Activated CD8-positive, alpha-beta memory T cell treated with anti-CD3 and anti-CD28 coated beads, Interleukin-2, amount 10 ng/mL, durations not matched to agents 7 days and 5 days (primary cell): ENCODE data around the gene SYNC. TPM values are rescaled to one million over a fixed set of nuclear protein-coding genes. Genes with fewer than 3 reads are reported as not detected.
"Not testable (repeated sequence)": the region's sequence is repeated elsewhere in the genome, so short reads cannot be mapped to it uniquely, and the experiment has no call there.

Experiments used
- ATAC-seq: fragments of 150-1000 bp; cut with Tn5 transposase; one replicate; pipeline ENCODE4 v1.10.0; 2021; ENCODE audit warnings: moderate library complexity
- CTCF ChIA-PET: fragments of 350-600 bp; sonication (Branson Sonifier 250); formaldehyde crosslinking; loops from one replicate; lab custom pipeline; 2021; ENCODE audit warnings: antibody characterized with exemption; lab: Charles Lee
- DNase-seq: peaks from one replicate; pipeline ENCODE4 v3.0.0-alpha.2; 2020
- H3K27ac Mint-ChIP-seq: one replicate; pipeline ENCODE4 v1.8.0; 2021; ENCODE audit warnings: mild to moderate bottlenecking, mixed read lengths
- H3K27me3 Mint-ChIP-seq: one replicate; pipeline ENCODE4 v1.8.0; 2021; ENCODE audit warnings: mixed read lengths
- H3K36me3 Mint-ChIP-seq: one replicate; pipeline ENCODE4 v1.8.0; 2021; ENCODE audit warnings: mild to moderate bottlenecking, mixed read lengths
- H3K4me1 Mint-ChIP-seq: one replicate; pipeline ENCODE4 v1.8.0; 2021; ENCODE audit warnings: mixed read lengths
- H3K4me3 Mint-ChIP-seq: one replicate; pipeline ENCODE4 v1.8.0; 2021; ENCODE audit warnings: mild to moderate bottlenecking, moderate library complexity, mixed read lengths
- H3K9me3 Mint-ChIP-seq: one replicate; pipeline ENCODE4 v1.8.0; 2022; ENCODE audit warnings: low read depth, mixed read lengths
- total RNA-seq, 2 experiments: library from RNA; stranded (reverse); gene quantifications; one replicate each; pipeline ENCODE4 v1.2.3, GENCODE V29; 2021

Gene SYNC
- total RNA-seq, 2 experiments from 2014 or later, result not detected

DNA sequence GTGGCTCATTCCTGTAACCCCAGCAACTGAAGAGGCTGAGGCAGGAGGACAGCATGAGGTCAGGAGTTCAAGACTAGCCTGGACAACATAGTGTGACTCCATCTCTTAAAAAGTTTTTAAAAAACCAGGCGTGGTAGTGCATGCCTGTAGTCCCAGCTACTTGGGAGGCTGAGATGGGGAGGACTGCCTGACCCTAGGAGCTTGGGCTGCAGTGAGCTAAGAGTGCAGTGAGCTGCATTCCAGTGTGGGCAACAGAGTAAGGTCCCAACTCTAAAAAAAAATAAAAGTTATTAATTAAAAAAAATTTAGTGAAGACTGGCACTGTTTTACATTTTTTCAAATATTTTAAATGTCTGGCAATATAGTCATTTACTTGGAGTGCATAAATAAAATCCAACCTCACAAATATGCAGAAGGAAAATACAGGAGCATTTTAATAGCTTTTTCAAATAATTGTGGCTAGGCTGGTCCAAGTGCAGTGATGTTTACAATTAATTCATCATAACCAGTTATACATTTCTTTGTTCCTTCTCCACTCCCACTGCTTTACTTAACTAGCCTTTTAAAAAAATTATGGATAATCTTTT lies 63.0 kb downstream of the SYNC start:
- Mint-ChIP-seq H3K27ac (no peak overlapping the region), H3K9me3 (no peaks in the 10 kb centered on the region), H3K27me3 (no peaks in the 10 kb centered on the region), H3K4me1 (peaks cover 5% of the 10 kb centered on the region), H3K4me3 (no peak overlapping the region), H3K36me3 (peaks cover 14% of the 10 kb centered on the region)
- CTCF ChIA-PET, result no interaction called here
- ATAC-seq (no peak), DNase-seq (no peak)

DNA sequence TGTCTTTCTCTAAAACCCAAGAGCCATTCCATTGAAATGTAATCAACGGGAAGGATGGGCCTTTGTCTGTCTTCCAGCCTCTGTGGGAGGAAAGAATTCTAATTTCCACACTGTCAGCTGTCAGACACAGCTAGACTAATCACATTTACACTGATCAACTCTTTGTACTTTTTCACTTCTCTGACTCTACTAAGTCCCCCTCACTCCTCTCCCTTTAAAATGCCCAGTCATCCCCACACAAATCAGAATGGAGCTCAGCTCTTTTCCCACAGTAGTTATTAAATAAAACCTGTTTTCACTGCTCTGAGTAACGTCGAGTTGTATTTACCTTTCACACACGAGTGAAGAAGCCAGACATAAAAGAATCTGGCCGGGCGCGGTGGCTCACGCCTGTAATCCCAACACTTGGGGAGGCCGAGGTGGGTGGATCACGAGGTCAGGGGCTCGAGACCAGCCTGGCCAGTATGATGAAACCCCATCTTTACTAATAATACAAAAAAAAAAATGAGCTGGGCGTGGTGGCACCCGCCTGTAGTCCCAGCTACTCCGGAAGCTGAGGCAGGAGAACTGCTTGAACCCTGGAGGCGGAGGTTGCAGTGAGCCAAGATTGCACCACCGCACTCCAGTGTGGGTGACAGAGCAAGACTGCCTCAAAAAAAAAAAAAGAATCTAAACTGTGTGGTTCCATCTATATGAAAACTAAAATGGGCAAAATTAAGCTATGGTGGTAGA lies 65.5 kb downstream of the SYNC start:
- Mint-ChIP-seq H3K36me3 (peaks cover 21% of the 10 kb centered on the region), H3K9me3 (no peaks in the 10 kb centered on the region), H3K27ac (no peak overlapping the region), H3K4me1 (peaks cover 11% of the 10 kb centered on the region), H3K4me3 (no peak overlapping the region), H3K27me3 (no peaks in the 10 kb centered on the region)
- CTCF ChIA-PET, result interaction anchor here (0.7 to 1.5 kb wide), 3 partner anchors 17 to 117 kb away, joined by 3 to 4 read pairs (median 3); no protein-coding TSS in a partner anchor
- DNase-seq, result no peak
- no peak for ATAC-seq

DNA sequence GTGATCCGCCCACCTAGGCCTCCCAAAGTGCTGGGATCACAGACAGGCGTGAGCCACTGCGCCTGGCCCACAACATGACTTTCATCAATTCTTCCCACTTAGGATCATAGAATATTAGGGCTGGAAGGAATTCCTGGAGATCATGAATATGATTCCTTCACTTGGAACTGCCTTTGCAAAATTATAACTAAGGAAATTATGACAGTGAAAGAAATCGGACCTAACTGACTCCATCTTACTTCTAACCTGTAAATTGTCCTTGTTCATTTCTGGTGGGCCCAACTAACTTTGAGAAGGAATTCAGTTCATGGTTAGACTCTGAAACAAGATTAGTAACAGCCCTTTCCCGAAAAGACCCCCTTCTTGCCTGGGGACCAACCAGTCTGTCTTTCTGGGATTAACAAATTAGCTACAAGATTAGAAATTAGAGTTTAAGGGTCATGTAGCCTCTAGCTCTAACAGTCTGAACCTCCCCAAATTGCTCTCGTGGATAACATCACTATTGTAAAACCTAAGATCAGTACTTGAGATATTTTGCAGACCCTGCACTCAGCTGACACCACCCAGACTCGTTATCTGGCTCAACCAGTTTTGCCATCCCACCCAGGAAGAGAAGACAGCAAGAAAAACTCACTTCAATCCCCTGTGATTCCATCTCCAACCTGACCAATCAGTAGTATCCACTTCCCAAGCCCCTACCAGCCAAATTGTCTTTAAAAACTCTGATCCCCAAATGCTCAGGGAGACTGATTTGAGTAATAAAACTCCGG lies 66.9 kb downstream of the SYNC start:
- Mint-ChIP-seq H3K4me3 (no peak overlapping the region), H3K4me1 (peaks cover 10% of the 10 kb centered on the region), H3K36me3 (peaks cover 19% of the 10 kb centered on the region), H3K27me3 (no peaks in the 10 kb centered on the region), H3K9me3 (no peaks in the 10 kb centered on the region), H3K27ac (no peak overlapping the region)
- ATAC-seq (no peak), DNase-seq (no peak)
- CTCF ChIA-PET, result no interaction called here

DNA sequence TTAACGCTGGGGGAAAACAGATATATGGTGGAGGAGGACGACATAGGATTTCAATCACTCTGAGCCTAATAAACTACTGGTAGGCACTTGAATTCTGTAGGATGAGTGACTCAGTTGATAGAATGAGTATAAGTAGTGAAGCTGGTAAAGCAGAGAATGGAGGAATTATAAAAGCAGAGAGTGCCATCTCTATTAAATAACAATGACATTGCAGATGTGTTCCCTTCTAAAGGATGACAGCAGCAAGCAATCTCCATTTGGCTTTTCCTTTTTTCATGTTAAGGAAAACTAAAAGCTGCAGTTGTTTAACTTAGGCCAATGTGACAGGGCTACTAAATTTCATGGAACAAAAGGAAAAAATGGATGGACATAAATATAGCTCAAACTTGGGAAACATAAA lies 69.7 kb downstream of the SYNC start:
- DNase-seq (no peak), ATAC-seq (no peak)
- CTCF ChIA-PET, result interaction anchor here (0.8 kb wide), 1 partner anchor 12 kb away, joined by 3 read pairs; no protein-coding TSS in a partner anchor
- no peak overlapping the region for H3K27ac Mint-ChIP-seq
- no peak overlapping the region for H3K4me3 Mint-ChIP-seq
- peaks cover 20% of the 10 kb centered on the region for H3K4me1 Mint-ChIP-seq
- H3K36me3 Mint-ChIP-seq, result peaks cover 23% of the 10 kb centered on the region
- H3K9me3 Mint-ChIP-seq, result no peaks in the 10 kb centered on the region
- H3K27me3 Mint-ChIP-seq, result no peaks in the 10 kb centered on the region

DNA sequence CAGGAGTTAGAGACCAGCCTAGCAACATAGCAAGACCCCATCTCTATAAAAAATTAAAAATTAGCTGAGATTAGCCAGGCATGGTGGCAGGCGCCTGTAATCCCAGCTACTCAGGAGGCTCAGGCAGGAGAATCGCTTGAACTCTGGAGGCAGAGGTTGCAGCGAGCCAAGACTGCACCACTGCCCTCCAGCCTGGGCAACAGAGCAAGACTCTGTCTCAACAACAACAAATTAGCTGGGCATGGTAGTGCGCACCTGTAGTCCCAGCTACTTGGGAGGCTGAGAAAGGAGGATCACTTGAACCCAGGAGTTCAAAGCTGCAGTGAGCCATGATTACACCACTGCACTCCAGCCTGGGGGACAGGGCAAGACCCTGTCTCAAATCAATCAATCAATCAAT lies 72.4 kb downstream of the SYNC start:
- not testable (repeated sequence) for H3K9me3 Mint-ChIP-seq, H3K27ac Mint-ChIP-seq, ATAC-seq, H3K27me3 Mint-ChIP-seq, DNase-seq, H3K4me3 Mint-ChIP-seq
- peaks cover 33% of the 10 kb centered on the region for H3K36me3 Mint-ChIP-seq
- CTCF ChIA-PET, result interaction anchor here (0.6 kb wide), 1 partner anchor 110 kb away, joined by 3 read pairs; no protein-coding TSS in a partner anchor
- peaks cover 33% of the 10 kb centered on the region for H3K4me1 Mint-ChIP-seq

Other genes with a start within 250 kb of the SYNC start
- not detected for gene ZBTB8B, start 237.7 kb downstream of the SYNC start, total RNA-seq
- gene ZBTB8A, start 163.3 kb downstream of the SYNC start, total RNA-seq, result under 1 TPM in 1 of 2 experiments, not detected in 1; 0.23 TPM
- 10 to 100 TPM; 70.5 to 75.8 TPM for gene ZBTB8OS, start 52.2 kb downstream of the SYNC start, total RNA-seq
- gene RBBP4, start 51.6 kb downstream of the SYNC start, total RNA-seq, result 100 to 1,000 TPM; 284 to 336 TPM
- 100 to 1,000 TPM; 192 to 238 TPM for gene YARS1, start 114.6 kb upstream of the SYNC start, total RNA-seq
- gene S100PBP, start 114.9 kb upstream of the SYNC start, total RNA-seq, result 100 to 1,000 TPM in 1 of 2 experiments, 10 to 100 TPM in 1; 85.3 to 102 TPM
- gene FNDC5, start 168.1 kb upstream of the SYNC start, total RNA-seq, result not detected
- gene HPCA, start 183.7 kb upstream of the SYNC start, total RNA-seq, result under 1 TPM in 1 of 2 experiments, not detected in 1; 0.35 TPM
- gene TMEM54, start 198.6 kb upstream of the SYNC start, total RNA-seq, result not detected